Measurements from ENCODE around the gene PLBD2. TPM values are rescaled to one million over a fixed set of nuclear protein-coding genes. Genes with fewer than 3 reads are reported as not detected.

Gene PLBD2
- total RNA-seq, 1 donor from 2014 or later: 5.7 TPM

- DNase-seq (ENCODE audit: low spot score in 2 of 2) (no peak), FAIRE-seq (no peak)
Measured at GRCh38 chr12:113437729-113438100, 79.3 kb downstream of the PLBD2 start.

- DNase-seq (ENCODE audit: low spot score in 2 of 2) (no peak), FAIRE-seq (no peak)
Measured at GRCh38 chr12:113438523-113439300, 80.3 kb downstream of the PLBD2 start.

GRCh38 chr12:113439301-113439597, 80.9 kb downstream of the PLBD2 start:
- DNase-seq (ENCODE audit: low spot score in 2 of 2): no peak
- FAIRE-seq: no peak

- FAIRE-seq (no peak), DNase-seq (ENCODE audit: low spot score in 2 of 2) (peak; percentile 25 to 55)
Measured at GRCh38 chr12:113439606-113440030, 81.2 kb downstream of the PLBD2 start.

GRCh38 chr12:113440336-113440735, 81.9 kb downstream of the PLBD2 start:
- DNase-seq (ENCODE audit: low spot score in 2 of 2): no peak
- no peak for FAIRE-seq

Other genes starting within 250 kb of the PLBD2 start
- 4.9 TPM for gene RASAL1, start 222.8 kb upstream of the PLBD2 start, total RNA-seq
- gene CFAP73, start 208.9 kb upstream of the PLBD2 start, total RNA-seq: not detected
- gene DDX54, start 173.1 kb upstream of the PLBD2 start, total RNA-seq: 11.0 TPM
- 10.2 TPM for gene RITA1, start 172.9 kb upstream of the PLBD2 start, total RNA-seq
- 2.4 TPM for gene TPCN1, start 137.1 kb upstream of the PLBD2 start, total RNA-seq
- gene SLC8B1, start 23.5 kb upstream of the PLBD2 start, total RNA-seq: 2.9 TPM
- gene SDS, start 45.3 kb downstream of the PLBD2 start, total RNA-seq: not detected
- 0.82 TPM for gene SDSL, start 63.8 kb downstream of the PLBD2 start, total RNA-seq
- 0.41 TPM for gene LHX5, start 113.3 kb downstream of the PLBD2 start, total RNA-seq